Left renal cortex interstitium (tissue), 4 donors: ENCODE measurements around the gene SCN3B. TPM values are rescaled to one million over a fixed set of nuclear protein-coding genes. Genes with fewer than 3 reads are reported as not detected.
"Not testable (repeated sequence)": the region's sequence is repeated elsewhere in the genome, so short reads cannot be mapped to it uniquely, and the experiment has no call there.

Experiments used
- DNase-seq, 4 donors: peaks; one replicate each; pipeline ENCODE4 v3.0.0-alpha.2; 2013; ENCODE audit warnings: low read depth in 4 of 4, low spot score in 2 of 4, missing footprints in 1 of 4
- polyA plus RNA-seq, 4 donors: library from polyadenylated mRNA; unstranded; fragments of 120-200 nt; gene quantifications; one replicate each; pipeline ENCODE4 v1.2.1, GENCODE V29; 2013; ENCODE audit not compliant: insufficient read length in 4 of 4

The SCN3B gene
- polyA plus RNA-seq, 4 donors = 1.1 to 2.2 (median 1.7) TPM

GRCh38 chr11:123659965-123660364, 5.5 kb upstream of the SCN3B start:
- DNase-seq = not testable (repeated sequence)

GRCh38 chr11:123659311-123659710, 4.9 kb upstream of the SCN3B start:
- DNase-seq = no peak

- DNase-seq = peak in 3 of 4 donors; percentile 37 to 41 (median 41)
Measured at GRCh38 chr11:123653827-123654565, 428 bp downstream of the SCN3B start.

GRCh38 chr11:123653483-123653826, 969 bp downstream of the SCN3B start:
- no peak for DNase-seq

- DNase-seq = no peak
Measured at GRCh38 chr11:123652599-123652998, 1.8 kb downstream of the SCN3B start.

- DNase-seq = no peak
Measured at GRCh38 chr11:123650901-123651300, 3.5 kb downstream of the SCN3B start.

GRCh38 chr11:123645286-123645975, 9.0 kb downstream of the SCN3B start:
- no peak for DNase-seq

GRCh38 chr11:123642435-123642834, 12.0 kb downstream of the SCN3B start:
- no peak for DNase-seq

GRCh38 chr11:123641495-123641840, 13.0 kb downstream of the SCN3B start:
- no peak for DNase-seq

GRCh38 chr11:123640677-123641494, 13.5 kb downstream of the SCN3B start:
- peak in 2 of 4 donors; percentile 23 to 24 for DNase-seq

- no peak for DNase-seq
Measured at GRCh38 chr11:123640029-123640428, 14.4 kb downstream of the SCN3B start.

- DNase-seq = no peak
Measured at GRCh38 chr11:123630126-123630608, 24.3 kb downstream of the SCN3B start.

- peak in 1 of 4 donors; percentile 47 for DNase-seq
Measured at GRCh38 chr11:123628936-123629683, 25.3 kb downstream of the SCN3B start.

- DNase-seq = no peak
Measured at GRCh38 chr11:123624974-123625373, 29.4 kb downstream of the SCN3B start.

GRCh38 chr11:123622576-123622975, 31.8 kb downstream of the SCN3B start:
- DNase-seq = no peak

GRCh38 chr11:123616505-123617198, 37.8 kb downstream of the SCN3B start:
- DNase-seq = no peak

GRCh38 chr11:123611698-123612097, 42.7 kb downstream of the SCN3B start:
- no peak for DNase-seq

GRCh38 chr11:123608945-123609344, 45.5 kb downstream of the SCN3B start:
- DNase-seq = no peak

GRCh38 chr11:123608371-123608770, 46.1 kb downstream of the SCN3B start:
- no peak for DNase-seq

- DNase-seq = no peak
Measured at GRCh38 chr11:123607781-123608180, 46.6 kb downstream of the SCN3B start.
